ENCODE data around the gene HNRNPDL.
"Not testable (repeated sequence)": the region's sequence is repeated elsewhere in the genome, so short reads cannot be mapped to it uniquely, and the experiment has no call there.

Gene HNRNPDL

DNA sequence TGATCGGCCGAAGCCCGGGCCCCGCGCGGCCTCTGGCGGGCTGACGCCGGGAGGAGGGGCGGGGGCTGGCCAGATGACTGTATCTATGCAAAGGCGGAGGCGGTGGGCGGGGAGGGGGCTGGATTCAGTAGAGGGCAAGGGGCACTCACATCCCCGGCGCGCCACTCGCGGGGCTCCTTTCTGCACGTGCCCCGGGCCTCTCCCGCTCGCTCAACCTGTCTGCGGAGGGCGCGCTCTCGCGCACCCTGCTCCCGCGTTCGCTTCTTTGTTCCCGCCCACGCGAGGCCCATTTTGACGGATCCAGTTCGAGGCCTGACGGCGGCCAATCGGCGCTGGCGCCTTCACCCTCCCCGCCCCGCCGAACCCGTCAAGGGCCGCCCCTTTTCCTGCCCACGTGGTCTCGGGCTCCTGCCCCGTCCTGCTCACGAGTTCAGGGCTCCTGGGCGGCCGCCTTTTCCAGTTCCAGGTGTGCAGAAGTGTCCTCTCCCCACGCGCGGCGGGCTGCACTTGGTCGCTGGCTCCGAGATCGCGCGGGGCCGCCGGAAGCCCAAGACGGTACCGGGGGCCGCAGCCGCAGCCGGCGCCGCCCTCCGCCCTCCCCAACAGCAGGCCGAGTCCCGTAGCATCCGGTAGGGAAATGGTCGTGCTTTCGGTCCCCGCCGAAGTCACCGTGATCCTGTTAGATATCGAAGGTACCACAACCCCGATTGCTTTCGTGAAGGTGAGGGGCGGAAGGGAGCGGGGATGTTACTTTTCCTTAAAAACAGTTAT is at the start of gene HNRNPDL, which contains the start of gene ENOPH1:
HNRNPDL (minus strand) TSS at position 270 of the 771 bp plus-strand sequence. CDS start 772 bp downstream, outside the sequence.
ENOPH1 (plus strand) TSS at position 398 of the 771 bp plus-strand sequence; CDS start at position 638, 240 bp downstream.
- peak; percentile 71 to 98 (median 95) for DNase-seq

DNA sequence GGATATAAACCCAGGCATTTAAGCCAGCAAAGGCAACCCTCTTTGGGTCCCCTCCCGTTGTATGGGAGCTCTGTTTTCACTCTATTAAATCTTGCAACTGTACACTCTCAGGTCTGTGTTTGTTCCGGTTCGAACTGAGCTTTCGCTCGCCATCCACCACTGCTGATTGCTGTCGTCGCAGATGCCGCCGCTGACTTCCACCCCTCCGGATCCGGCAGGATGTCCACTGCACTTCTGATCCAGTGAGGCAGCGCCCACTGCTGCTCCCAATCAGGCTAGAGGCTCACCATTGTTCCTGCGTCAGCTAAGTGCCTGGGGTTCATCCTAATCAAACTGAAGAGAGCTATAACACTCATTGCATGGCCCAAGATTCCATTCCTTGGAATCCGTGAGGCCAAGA is 49.3 kb upstream of the HNRNPDL start:
- DNase-seq, result no peak

DNA sequence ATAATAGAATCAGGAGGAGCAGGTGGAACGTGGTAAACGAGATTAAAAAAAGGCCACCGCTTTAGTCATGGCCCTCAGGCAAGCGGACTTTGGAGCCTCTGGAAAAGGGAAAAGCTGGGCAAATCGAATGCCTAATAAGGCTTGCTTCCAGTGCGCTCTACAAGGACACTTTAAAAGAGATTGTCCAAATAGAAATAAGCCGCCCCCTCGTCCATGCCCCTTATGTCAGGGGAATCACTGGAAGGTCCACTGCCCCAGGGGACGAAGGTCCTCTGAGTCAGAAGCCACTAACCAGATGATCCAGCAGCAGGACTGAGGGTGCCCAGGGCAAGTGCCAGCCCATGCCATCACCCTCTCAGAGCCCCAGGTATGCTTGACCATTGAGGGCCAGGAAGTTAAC is 47.2 kb upstream of the HNRNPDL start:
- not testable (repeated sequence) for DNase-seq

DNA sequence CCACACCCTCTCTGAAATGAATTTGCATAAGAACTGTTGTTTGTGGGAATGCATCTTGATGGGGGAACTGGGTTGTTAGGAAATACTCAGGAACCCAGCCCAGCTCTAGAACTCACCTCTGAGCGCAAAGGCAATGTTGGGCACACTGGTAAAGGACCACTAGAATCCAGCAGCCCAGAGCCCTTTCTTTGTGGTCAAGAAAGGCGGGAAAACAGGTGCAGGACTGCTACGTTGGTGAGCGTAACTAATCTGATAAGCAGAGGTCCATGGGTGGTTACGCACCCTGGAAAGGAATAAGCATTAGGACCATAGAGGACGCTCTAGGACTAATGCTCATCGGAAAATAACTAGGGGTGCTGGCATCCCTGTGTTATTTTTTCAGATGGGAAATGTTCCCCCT is 45.7 kb upstream of the HNRNPDL start:
- not testable (repeated sequence) for DNase-seq

DNA sequence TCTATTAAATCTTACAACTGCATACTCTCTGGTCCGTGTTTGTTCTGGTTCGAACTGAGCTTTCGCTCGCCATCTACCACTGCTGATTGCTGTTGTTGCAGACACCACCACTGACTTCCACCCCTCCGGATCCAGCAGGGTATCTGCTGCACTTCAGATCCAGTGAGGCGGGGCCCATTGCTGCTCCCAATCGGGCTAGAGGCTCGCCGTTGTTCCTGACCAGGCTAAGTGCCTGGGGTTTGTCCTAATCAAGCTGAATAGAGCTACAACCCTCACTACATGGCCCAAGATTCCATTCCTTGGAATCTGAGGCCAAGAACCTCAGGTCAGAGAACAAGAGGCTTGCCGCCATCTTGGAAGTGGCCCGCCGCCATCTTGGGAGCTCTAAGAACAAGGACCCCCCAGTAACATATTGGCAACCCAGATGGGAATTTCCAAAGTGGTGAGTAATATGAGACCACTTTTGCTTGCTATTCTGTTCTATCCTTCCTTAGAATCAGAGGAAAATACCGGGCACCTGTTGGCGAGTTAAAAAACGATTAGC is 43.4 kb upstream of the HNRNPDL start:
- DNase-seq, result no peak

DNA sequence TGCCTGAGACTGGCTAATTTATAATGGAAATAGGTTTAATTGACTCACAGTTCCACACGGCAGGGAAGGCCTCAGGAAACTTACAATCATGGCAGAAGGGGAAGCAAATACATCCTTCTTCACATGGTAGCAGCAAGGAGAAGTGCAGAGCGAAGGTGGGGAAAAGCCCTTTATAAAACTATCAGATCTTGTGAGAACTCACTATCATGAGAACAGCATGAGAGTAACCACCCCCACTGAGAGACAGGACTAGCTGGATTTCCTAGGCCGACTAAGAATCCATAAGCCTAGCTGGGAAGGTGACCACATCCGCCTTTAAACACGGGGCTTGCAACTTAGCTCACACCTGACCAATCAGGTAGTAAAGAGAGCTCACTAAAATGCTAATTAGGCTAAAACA is 42.8 kb upstream of the HNRNPDL start:
- DNase-seq, result not testable (repeated sequence)

DNA sequence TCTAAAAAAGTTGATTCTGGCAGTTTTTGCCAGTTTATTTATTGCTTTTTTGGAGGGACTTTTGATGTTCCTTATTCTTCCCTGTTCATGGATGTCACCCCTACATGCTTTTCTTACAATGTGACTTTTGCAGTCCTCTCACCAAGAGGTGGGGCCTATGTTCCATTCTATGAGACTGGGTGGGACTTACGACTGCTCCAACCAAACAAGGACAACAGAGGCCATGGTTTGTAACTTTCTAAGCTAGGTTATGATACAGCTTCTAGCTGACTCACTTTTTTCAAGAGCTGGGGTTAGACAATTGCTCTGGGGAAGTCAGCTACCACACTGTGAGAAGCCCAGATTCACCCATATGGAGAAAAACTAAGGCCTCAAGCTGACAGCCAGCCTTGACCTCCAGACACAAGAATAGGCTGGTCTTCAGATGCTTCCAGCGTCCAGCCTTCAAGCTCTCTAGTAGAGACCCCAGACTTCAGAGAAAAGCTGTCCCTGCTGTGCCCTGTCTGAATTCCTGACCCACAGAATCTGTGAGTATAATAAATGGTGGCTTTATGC is 39.6 kb upstream of the HNRNPDL start:
- DNase-seq, result peak in 9 of 51 donors; percentile 2 to 42 (median 12)

DNA sequence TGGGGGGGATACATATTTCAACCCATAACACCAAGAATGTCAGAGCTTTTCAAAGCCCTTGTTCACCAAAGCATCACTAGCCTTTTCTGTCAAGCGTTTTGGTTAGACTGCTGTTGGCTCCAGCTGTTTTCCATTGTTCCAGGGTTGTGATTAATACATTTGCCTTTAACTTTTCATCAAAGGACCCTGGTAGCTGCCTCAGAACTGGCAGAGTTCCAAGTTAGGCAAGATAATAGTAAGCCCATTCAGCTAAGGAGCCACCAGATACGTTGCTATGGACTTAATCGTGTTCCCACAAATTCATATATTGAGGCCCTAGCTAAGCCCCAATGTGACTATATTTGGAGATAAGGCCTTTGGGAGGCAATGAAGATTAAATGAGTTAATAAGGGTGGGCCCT is 37.2 kb upstream of the HNRNPDL start:
- no peak for DNase-seq

DNA sequence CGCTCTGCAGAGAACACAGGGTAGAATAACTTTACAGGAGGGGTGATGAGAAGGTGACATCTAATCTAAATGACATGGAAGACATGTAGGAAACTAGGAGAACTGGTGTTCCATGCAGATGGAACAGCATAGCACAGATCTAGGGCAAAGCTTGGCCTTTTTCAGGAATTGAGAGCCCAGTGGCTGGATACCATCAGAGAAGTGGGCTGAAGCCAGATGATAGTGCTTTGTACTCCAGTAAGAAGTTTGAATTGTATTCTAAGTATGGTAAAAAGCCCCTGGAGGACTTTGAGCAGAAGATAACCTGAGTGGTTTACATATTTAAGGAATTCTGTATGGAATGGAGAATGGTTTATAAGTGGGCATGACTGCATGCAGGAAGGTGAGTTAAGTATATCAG is 33.0 kb upstream of the HNRNPDL start:
- DNase-seq, result no peak

DNA sequence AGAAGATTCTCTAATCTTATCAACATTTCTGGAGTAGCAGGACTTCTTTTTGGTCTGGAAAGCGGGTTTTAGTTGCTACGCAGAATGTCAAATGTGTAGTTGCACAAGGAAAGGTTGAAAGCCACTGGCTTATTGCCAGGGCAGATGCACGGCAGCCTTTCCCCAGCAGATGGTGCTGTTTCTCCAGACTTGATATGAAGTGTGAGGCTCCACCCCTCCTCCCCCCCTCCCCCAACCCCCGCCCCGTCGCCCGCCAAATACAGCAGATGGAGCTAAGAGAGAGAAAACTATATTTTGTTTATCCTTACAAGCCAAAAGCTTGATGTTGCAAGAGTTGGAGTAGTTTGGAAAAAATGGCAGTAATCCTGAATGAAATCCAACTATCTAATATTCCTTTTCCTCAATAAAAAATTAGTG is 32.2 kb upstream of the HNRNPDL start:
- peak; percentile 4 to 93 (median 72) for DNase-seq

DNA sequence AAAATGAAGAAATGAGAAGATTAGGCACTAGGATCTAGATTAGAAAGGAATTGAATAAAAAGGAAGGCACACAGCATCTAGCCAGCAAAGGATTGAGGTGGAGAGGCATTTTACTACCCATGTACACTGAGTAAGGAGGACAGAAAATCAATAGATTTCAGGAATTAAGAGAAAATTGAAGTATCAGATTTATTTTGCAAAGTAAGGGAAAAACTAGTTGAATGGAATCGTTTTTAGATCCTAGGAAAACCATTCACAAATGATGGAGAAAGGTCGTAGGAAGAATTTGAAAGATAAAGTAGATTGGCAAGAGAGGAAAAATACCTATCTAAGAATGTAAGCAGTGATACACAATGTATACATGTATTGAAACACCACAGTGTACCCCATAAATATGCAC is 31.4 kb upstream of the HNRNPDL start:
- no peak for DNase-seq

DNA sequence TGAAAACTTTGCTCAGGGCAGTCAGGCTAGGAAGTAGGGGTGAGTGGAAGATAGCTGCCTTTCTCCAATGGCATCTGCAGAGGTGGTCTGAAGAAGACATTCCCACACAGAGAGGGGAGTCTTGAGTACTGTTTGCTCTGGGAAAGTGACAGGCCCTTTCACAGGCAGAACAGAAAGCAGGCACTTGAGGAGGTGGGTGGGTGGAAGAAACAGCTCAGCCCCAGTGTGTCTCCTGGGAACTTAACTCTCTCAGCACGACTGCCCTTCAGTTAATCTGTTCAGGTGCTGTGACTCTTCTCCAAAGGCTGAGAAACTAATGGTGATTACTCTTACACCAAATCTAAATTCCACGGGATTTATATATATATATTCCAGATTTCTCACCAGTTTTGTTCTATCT is 28.5 kb upstream of the HNRNPDL start:
- DNase-seq, result peak in 1 of 51 donors; percentile 5

DNA sequence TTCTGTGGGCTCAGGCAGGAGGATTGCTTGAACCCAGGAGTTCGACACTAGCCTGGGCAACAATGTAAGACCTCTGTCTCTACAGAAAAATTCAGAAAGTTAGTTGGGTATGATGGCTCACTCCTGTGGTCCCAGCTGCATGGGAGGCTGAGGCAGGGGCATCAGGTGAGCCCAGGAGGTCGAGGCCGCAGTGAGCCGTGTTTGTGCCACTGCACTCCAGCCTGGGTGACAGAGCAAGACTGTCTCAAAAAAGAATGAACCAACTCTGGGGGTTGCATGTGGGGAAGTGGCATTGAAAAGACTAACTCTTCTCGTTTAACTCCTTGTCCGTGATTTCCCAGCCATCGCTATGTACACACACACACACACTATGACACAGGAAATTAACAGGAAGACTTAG is 27.0 kb upstream of the HNRNPDL start:
- no peak for DNase-seq

DNA sequence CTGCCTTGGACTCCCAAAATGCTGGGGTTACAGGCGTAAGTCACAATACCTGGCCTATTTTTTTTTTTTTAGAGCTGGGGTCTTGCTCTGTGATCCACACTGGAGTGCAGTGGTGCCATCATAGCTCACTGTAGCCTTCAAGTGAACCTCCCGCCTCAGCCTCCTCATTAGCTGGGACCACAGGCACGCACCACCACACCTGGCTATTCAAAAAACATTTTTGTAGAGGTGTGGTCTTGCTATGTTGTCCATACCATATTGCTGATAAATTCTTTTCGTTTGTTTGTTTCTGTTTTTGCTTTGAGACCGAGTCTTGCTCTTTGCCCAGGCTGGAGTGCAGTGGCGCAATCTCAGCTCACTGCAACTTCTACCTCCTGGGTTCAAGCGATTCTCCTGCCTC is 21.8 kb upstream of the HNRNPDL start:
- DNase-seq, result no peak

DNA sequence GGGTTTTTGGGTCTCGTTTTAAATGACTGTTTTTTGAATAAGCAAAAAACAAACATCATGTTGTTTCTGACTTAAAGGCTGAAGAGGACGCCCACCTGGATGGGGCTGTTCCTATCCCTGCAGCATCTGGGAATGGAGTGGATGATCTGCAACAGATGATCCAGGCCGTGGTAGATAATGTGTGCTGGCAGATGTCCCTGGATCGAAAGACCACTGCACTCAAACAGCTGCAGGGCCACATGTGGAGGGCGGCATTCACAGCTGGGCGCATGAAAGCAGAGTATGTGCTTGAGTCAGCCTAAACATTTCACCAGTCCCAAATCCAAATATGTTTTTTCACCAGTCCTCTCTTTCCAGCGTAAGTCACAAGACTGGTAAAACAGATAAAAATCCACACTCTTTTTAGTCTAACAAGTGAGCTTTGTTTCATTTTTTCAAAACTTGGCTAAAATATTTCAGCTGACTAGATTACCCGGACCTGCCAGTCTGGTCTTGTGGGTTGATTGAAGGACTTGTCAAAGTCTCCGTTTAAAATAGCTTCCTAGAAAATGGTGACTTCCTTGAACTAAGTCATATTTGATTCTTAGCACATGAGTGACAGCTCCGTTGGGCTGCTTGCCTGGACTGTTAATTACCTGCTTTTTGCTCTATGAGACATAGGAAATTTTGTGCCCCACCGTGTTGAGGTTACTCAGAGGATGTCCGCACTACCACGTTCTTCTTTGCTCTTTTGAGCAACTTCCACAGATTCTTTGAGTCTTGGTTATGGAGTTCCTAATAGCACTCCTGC is 20.9 kb upstream of the HNRNPDL start:
- no peak for DNase-seq

DNA sequence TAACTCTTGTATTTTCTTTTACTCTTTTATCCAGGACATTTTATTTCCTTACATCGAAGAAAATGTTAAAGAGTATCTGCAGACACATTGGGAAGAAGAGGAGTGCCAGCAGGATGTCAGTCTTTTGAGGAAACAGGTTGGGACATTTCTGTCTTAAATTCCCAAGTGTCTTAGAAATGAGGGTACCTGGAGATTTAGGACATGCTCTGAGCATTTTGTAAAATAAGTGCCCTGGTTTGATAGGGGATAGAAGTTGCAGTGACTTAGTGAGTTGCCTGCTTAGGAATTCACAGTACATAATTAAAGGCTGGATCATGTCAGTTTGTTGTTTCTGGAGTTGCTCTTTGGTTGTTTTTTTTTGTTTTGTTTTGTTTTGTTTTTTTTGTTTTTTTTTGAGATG is 17.6 kb upstream of the HNRNPDL start:
- DNase-seq, result no peak

DNA sequence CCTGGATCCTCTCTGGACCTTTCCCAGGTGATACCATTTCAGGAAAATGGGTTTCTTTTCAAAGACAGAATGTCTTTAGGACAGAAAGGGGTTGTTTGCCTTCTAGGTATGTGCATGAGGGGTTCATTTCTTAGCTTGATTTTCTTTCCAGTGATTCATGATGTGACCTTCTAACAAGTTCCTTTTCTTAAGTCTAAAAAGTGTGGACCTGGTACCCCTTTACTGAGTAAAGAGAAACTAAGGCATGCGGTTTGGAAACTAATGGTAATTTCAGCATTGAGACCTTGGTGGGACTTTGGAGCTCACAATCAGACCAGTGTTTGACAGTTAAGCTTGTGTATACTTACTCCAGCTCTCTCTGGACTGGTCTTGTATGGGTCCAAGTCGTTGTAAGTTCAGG is 8.8 kb upstream of the HNRNPDL start:
- no peak for DNase-seq

DNA sequence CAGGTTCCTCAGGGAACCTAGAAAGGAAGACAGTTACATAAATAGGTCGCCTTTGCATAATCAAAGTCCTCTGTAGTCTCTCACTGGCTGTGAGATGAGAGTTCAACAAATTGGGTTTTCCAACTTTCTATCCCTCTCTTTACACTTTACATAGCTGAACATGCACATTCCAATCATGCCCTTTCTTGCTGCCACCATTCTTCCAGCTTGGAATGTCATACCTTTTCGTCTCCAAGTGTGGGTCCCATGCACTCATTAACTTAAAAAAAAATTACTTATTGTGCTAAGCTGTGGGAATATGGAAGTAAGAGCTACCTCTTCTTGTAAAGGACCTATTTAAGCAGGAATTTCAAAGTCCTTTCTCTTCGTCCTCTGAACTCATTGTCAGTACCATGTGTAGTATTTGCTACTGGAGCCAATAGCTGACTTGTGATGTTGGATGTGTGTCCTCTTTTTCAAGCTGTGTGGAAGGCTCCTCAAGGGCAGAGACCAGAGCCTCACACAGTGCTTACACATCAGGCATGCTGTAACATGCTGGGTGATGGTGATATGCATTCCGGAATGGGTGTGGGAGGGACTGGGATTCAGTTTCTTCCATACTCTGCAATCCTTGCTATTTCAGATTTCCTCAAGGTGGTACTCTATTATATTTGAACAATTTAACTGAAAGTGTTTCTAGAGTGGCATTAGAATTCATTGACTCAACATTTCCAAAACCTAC is 7.2 kb upstream of the HNRNPDL start:
- DNase-seq, result no peak

DNA sequence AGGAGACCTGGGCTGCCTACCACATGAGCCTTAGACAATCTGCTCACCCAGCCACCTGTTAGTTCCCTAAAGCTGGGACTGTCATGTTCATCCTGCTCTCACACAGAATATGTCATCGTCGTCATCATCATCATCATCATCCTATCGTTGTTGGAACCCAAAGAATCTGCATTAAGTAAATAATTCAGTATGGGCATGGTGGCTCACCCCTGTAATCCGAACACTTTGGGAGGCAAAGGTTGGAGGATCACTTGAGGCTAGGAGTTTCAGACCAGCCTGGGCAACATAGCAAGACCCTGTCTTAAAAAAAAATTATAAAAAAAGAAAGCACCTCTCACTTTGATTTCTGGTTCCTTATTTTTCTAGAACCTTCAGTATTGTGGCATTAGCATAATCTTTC is 6.5 kb upstream of the HNRNPDL start:
- DNase-seq, result no peak

DNA sequence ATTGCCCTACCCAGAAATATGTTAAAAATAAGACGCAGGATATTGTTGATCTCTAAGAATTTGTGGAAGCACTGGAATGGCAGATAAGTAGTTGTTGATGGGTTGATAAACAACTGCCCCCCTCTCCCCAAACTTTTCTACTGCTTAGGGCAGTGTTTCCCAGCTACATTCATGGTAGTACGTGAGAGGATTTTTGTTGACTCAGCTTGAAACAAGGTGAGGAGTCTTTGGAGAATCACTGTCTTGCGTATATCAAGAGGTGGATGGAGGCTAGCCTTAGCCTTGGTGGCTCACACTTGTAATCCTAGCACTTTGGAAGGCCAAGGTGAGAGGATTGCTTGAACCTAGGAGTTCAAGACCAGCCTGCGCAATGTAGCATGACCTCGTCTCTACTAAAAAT is 5.9 kb upstream of the HNRNPDL start:
- no peak for DNase-seq

DNA sequence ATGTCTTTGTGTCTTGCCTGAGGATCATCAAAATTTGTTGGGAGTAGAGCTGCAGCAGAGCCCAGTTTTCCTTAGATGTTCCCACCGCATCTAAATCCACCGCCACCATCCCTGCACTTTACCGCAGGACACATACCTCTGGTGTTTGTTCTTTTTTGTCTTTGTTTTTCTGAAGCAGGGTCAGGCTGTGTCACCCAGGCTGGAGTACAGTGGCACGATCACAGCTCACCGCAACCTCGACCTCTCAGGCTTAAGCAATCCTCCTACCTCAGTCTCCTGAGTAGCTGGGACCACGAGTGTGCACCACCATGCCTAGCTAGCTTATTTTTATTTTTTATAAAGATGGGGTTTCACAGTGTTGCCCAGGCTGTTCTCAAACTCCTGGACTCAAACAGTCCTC is 4.7 kb upstream of the HNRNPDL start:
- DNase-seq, result no peak

Measured in hypothalamus (tissue), 51 donors.